ENCODE measurements around the gene GDPGP1.

Gene GDPGP1

DNA sequence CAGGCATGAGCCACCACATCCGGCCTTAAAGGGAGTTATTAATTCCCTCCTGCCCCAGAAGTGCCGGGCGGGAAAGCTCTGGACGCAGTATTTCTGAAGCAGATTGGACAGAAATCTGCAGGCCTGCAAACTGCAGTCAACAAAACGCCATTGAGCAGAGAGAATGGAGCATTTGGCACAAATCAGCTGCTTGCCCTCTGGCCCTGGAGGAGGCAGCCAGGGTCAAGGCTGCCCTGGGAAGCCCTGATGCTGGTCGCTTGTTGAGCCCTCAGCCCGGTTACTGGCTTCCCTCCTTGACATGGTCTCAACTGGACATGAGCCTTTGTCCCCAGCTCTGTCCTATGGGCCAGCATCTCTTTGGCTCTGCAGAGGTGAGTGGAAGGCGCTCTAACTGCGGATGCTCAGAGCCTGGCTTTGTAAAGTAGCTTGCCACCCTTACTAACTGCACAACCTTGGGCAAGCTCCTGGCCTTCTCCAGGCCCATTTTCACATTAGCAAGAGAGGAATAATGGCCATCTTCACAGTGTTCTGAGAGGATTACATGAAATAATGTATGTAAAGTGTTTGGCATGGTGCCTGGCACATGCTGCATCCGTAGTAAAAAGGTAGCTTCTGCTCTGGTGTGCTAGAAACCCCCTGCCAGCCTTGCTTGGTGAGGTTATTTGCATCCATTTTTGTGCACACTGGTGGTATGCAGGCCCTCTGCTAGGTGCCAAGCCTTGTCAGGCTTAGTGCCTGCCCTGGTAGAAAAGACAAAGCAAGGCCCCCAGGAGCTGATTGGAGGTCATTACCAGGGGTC lies 28.8 kb upstream of the GDPGP1 start:
- no peak for DNase-seq

DNA sequence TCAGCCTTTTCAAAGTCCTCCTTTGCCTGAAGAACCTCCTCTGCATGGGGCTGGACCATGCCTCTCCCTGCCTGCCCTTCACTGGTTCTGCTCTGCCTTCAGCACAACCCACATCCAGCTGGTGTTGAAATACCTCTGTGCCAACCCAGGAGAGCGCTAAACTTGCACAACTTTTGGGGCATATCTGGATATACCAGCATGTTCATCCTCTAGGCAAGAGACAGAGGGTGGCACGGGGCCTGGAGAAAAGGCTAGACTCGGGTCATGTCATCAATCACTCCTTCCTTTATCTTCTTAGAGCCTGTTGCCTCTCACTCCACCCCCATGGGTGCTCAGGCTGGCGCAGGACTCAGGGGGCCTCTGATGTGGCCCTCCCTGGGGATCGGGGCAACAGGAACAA lies 28.1 kb upstream of the GDPGP1 start:
- DNase-seq = no peak

DNA sequence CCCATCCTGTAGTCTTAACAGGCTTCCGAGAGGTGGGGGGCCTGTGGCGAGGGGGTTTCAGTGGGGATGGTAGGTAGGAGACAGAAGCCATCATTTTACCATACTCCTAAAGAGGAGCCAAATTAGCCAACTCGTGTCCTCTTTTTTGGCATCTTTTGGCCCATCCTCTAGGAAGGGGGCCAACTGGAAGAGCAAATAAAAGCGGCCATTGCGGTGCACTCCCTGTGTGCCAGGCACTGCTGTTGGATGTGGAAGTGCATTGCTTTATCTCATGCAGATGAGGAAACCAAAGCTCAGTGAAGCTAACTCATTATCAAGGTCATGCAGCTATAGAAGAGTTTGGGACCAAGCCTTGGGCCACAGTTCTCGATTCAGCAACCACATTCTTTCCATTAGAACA lies 26.8 kb upstream of the GDPGP1 start:
- DNase-seq = no peak

DNA sequence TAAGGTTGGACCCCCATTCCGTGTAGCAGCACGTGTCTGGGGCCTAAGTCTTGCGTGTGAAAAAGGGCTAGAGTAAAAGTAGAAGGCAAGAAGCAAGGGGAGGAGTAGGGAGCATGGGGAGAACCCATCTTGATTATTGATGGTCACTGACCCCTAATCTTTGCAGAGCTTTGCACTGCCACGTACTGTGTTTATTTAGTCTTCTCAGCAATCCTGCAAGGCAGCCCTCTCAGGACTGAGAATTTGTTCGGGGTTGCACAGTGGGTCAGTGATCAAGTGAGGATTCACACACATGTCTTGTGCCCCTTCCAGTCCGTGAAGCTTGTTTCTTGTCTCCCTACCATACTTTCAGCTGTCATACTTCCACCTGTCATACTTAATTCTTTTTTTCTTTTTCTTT lies 25.7 kb upstream of the GDPGP1 start:
- no peak for DNase-seq

DNA sequence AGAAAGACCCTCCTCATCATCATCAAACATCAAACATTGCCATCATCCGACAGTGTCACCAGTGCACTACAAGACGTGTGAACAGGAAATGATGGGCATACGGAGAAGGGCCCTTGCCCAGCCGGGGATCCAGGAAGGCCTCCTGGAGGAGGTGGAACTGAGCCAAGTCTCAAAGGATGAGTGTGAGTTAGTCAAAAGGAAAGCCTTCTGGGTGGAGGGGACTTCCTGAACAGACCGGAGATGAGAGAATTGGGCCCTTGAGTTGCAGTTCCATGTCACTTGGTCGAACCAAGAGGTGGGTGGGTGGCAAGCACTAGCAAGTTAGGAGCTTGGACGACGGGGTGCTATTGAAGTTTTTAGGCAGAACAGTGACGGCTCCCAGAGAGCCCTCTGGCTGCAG lies 24.4 kb upstream of the GDPGP1 start:
- no peak for DNase-seq

DNA sequence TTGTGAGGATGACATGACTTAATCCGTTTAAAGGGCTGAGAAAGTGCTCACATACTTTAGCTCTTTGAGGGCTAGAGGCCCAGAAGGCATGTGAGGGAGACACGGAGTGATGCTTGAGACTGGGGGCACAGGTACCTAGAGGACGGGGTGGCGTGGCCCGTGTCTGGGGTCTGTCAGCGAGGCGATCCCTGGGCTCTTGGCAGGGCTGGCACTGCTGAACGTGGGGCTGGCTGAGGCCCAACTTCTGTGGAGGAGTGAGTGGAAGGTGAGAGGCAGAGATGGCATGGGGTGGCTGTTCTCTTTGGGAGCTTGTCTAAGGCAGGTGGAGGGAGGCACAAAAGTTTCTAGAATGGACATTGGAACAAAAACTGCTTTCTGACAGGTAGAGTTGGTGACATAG lies 23.4 kb upstream of the GDPGP1 start:
- DNase-seq = no peak

DNA sequence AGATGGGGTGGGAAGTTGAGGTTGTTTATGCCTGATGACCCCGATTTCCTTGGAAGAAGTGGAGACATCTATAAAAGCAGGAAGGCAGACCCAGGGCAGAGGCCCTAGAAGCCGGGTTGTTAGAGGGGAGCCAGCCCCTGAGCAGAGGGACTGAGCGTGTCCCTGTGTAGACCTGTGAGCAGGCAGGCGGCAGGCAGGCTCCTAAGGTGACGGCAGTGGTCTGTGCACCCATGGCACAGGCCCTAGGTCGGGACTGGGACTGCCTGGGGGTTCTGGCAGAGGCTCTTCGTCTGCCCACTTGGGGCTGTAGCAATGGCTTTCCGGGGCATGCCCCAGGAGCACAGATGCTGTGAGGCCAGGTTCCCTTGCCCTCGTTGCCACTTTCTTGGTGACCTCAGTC lies 23.0 kb upstream of the GDPGP1 start:
- DNase-seq = no peak

DNA sequence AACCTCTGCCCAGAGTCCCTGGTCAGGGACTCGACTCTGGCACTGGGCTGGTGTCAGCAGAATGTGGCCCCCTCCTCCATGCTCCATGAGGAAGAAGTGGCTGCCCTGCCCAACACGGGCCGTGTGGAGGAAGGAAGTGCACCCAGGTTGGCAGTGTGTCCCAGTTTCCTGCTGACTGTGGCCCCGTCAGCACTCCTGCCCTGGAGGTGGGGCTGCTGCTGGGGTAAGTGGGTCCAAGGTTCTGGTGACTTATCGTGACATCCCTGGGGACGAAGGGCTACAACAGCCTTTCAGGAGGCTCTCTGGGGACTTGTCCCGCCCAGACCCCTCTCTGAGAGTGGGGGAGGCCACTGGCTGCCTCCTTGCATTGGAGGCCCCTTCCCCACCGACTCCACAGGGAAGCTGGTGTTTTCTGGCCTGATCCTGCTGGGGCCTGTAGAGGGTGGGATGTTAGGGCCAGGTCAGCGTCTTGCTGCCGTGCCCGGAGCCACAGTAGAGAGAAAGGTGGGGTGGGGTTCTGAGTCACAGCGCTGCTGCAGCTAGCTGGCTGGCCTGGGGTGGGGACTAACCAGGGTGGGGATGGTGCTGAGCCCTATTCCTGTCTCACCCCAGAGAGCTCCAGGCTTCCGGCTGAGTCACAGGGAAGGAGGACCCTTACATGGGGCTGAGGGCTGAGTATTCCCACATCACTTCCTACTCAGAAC lies 22.4 kb upstream of the GDPGP1 start:
- DNase-seq = no peak

DNA sequence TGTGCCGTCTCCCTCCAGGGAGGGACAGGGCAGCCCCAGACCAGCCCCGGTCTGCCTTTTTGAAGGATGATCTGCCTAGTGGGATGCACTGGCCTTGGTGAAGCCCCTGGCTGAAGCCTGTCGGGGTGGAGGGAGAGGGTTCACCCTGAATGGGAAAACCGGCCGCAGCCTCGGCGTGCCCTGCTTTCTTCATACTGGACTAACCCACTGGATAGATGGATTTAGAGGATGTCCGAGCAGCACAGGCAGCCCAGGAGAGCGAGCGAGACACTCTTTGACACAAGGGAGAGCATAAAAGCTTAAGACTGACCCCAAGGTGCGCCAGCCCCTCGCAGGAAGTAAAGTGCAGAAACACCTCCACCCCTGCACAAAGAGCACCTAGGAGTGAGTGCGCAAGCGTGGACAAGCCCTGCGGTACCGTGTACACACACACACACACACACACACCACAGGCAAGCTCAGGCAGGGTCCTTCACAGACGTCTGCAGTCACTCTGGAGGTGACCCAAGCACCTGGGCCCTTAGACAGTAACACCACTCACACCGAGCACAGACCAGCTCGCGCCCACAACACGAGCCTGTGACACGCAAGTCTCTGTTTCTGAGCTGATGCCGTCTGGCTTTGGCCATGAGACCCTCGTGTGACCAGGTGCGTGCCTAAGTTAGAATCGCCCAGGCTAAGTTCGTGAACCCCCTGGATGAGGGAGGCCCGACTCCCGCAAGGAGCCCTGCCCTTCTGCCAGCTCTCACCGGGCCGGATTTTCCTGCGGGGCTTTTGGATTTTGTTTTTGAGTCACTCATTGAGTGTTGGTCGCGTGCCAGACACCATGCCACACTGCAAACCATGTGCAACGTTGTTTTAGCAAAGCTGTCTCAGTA lies 21.5 kb upstream of the GDPGP1 start:
- DNase-seq = no peak

DNA sequence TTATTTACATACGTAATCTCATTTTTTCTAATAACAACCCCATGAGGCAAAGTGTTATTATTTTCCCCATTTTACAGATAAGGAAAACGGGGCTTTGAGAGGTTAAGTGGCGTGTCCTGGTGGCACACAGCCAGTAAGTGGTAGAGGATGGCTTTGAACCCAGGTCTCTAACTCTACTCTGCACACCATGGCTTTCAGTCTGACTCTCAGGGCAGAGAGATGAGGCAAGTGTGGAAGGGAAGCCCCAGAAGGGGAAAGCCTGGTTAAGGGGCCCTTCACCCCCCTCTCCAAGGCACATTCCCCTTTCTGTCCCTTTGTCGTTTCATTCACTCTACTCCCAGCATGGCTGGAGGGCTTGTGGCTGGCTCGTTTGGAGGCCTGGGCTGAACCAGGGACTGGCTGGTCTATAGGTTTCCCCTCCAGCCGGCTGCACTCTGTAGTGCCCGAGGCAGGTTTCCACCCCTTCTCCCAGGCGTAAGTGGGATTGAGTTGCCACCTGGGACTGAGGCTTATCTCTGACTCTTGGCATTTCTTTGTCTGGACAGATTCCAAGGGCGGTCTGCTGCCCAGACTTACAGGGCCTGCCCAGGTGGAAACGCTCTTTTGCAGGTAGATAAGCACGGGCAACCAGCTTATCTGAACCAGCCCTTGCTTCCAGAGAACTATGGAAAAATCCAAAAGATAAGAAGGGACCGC lies 20.7 kb upstream of the GDPGP1 start:
- no peak for DNase-seq

DNA sequence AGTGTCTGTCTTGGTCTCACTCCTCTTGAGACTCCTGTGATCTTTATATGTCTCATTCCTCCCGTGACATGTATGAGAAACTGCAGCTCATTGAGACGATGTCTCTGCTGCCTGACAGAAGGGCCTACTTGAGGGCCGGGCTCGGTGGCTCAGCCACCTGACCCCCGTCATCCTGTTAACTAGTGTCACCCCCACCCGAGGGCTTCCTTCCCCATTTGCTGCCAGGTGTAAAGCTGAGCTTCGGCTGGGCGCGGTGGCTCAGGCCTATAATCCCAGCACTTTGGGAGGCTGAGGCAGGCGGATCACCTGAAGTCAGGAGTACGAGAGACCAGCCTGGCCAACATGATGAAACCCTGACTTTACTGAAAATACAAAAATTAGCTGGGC lies 20.2 kb upstream of the GDPGP1 start:
- DNase-seq = no peak

DNA sequence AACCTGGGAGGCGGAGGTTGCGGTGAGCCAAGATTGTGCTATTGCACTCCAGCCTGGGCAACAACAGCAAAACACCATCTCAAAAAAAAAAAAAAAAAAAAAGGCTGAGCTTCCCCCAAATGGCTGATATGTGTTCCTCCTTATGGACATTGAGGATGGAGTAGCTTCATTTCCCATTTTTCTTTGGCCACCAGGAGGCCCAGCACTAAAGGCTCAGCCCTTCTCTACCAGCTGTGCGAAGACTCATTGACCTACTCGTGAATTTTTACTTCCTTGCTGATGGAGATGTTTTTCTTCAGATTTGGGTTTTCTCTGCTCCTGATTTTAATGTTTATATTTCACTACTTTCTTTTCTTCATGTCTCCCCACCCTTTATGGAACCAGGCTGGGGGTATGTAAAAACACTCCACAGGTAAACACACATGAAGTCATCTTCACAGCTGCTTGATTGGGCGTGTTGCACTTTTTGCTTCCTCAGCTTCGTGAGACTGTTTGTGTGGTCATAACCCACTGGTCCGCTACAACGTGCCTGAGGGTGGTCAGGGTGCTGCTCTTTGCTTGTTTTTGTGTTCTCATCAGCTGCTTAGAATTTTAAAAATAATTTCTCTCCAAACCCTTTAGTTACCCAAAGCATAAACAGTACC lies 19.3 kb upstream of the GDPGP1 start:
- DNase-seq = no peak

DNA sequence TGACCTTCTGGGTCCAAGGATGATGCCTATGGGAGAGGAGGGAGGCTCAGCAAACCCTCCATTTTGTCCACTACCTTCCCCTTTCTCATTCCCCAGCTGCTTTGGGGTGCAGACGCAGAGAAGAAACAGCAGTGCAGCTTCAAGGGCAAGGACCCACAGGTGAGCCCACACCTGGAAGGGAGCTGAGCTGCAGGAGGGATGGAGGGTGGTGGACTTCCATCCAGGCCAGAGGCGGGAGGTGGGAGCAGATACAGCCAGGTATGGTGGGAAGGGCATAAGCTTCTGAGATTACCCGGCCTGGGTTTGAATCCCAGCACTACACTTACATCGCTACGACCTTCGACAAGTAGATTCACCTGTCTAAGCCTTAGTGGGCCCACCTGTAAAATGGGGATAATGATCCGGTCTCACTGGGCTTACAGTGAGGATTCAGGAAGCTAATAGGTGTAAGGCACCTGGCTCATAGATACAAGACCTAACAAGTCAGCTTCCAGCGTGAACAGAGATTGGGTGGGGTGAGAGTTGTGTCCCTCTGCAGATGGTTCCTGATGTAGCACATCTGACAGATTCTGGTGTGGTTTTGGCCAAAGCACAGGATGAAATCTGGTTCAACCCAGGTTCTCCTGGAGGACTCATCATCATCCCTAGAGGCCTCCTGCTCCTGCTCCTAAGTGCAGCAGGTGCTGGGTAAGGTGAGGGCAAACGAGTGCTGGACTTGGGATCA lies 16.2 kb upstream of the GDPGP1 start:
- no peak for DNase-seq

DNA sequence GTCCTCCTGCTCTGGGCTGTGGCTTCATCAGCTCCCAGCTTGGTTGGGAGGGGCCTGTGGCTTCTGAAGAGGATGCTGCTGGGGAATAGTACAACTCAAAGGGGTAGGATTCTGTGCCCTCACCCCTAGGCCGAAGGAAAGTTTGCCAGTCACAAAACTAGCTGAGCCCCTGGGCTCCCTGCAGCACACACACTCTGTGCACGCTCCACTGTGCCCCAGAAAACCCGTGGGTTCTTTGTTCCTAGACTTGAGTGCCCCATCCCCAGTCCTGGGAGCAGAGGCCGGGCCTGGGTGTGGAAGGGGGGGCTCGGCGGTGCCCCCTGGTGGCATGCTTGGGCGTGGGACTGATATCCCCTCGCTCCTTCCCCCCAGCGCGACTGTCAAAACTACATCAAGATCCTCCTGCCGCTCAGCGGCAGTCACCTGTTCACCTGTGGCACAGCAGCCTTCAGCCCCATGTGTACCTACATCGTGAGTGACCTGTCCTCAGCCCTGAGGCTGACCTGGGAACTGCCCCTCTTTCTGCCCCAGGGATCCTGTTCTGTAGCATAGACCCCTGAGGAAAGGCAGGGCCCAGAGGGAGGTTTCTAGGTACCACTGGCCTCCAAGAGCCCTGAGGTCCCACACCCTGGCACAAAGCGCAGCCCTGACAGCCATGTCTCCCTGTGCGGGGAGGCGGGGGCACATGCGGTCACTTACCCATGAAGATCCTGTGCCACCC lies 14.4 kb upstream of the GDPGP1 start:
- peak; percentile 34 for DNase-seq

DNA sequence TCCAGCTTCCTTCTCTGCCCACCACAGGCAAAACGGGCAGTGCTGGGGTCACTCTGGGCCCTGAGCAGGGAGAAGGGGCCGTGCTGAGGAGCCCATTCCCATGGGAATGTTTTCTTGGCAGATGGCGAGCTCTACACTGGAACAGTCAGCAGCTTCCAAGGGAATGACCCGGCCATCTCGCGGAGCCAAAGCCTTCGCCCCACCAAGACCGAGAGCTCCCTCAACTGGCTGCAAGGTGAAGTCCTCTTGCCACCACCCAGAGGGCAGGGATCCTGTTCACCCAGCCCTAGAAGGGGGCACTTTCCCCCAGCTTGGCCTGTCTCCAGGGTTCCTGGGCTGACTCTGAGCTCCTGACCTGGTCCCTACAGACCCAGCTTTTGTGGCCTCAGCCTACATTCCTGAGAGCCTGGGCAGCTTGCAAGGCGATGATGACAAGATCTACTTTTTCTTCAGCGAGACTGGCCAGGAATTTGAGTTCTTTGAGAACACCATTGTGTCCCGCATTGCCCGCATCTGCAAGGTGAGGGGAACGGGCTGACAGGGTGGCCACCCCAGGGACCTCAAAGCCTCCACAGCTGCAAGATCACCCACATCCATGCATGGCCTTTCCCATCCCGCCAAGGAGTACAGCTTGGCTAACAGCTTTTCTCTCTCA lies 12.6 kb upstream of the GDPGP1 start:
- DNase-seq = peak; percentile 28

DNA sequence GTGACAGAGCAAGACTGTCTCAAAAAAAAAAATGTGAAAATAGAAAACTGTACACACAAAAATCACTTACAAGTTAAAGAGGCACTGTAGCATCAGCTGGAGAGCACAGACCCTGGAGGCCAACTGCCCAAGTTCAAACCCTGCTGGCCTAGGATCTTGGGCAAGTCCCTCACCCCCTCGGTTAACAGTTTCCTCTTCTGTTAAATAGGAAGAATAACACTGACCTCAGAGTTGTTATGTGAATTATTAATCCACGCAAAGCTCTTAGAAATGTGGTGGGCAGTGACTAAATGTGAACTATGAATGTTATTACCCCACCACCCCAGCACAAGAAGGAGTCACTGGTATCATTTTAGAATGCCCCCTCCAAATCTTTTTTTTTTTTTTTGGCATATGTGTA lies 11.5 kb upstream of the GDPGP1 start:
- DNase-seq = no peak

DNA sequence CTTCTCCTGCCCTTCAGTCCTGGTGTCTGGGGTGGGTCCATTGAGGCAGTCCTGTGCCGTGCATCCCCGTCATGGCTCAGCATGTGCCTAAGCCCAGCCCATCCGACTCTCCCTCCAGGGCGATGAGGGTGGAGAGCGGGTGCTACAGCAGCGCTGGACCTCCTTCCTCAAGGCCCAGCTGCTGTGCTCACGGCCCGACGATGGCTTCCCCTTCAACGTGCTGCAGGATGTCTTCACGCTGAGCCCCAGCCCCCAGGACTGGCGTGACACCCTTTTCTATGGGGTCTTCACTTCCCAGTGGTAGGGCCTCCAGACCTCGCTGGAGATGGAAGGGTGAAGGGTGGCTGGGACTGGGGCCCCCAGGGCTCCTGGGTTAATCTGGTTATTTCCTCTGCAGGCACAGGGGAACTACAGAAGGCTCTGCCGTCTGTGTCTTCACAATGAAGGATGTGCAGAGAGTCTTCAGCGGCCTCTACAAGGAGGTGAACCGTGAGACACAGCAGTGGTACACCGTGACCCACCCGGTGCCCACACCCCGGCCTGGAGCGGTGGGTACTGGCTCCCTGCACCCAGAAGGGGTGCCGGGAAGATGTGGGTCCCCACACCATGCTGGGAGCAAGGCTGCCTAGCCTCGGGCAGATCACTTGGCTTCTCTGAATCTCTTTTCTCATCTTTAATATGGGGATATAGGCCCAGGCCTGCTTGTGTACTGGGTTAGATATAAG lies 10.4 kb upstream of the GDPGP1 start:
- no peak for DNase-seq

DNA sequence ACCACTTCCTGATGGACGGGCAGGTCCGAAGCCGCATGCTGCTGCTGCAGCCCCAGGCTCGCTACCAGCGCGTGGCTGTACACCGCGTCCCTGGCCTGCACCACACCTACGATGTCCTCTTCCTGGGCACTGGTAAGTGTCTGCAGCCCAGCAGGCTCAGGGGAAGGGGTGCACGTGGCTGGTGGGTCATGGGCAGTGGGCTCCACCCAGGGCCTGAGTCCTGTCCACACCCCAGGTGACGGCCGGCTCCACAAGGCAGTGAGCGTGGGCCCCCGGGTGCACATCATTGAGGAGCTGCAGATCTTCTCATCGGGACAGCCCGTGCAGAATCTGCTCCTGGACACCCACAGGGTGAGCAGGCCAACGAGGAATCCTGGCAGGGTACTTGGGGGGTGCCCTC lies 9.0 kb upstream of the GDPGP1 start:
- no peak for DNase-seq

DNA sequence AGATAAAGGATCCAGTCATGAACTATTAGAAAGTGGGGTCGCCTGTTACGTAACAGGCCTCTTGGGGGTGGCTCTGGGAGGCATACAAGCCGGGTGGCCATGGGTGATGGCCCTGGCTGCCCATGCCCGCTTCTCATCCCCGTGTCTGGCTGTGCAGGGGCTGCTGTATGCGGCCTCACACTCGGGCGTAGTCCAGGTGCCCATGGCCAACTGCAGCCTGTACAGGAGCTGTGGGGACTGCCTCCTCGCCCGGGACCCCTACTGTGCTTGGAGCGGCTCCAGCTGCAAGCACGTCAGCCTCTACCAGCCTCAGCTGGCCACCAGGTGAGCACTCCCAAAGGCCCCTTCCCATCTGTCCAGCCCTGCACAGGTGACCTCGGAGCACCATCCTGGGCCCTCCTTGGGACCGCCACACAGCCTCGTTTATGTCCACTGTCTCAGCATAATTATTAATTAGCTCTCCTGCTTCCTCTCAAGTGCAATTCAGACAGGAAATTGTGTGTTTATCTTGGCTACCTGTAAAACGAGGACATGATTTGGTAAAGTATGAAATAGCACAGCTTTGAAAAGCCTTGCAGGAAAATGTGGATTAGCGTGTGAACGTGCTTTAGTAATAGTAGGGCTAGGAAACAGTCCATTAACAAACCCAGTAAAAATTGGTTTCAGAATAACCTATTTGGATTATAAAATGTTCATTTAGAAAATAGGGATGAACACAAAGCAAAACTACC lies 8.3 kb upstream of the GDPGP1 start:
- DNase-seq = no peak

Measured in CD4-positive, alpha-beta T cell treated with Interleukin-4 for 4 hours (primary cell).